Measurements from ENCODE around the gene DSCAM.

DSCAM gene

GRCh38 chr21:40227096-40227495, 619.9 kb downstream of the DSCAM start:
- TF ChIP-seq CTCF (IDR thresholded peaks at IDR 0.05; ENCODE audit: extremely low read depth, insufficient read depth, missing control alignments) = no peak
- in situ Hi-C loops (cut with MboI; ENCODE audit: low pct_unique_long_range_greater_than_20kb, low sequenced_read_pairs, unreplicated experiment) = no loop called here
- DNase-seq (ENCODE audit: low spot score) = no peak

GRCh38 chr21:40215941-40216340, 631.0 kb downstream of the DSCAM start:
- no peak for DNase-seq (ENCODE audit: low spot score)
- in situ Hi-C loops (cut with MboI; ENCODE audit: low pct_unique_long_range_greater_than_20kb, low sequenced_read_pairs, unreplicated experiment) = no loop called here
- no peak for TF ChIP-seq CTCF (IDR thresholded peaks at IDR 0.05; ENCODE audit: extremely low read depth, insufficient read depth, missing control alignments)

GRCh38 chr21:40210251-40210650, 636.7 kb downstream of the DSCAM start:
- in situ Hi-C loops (cut with MboI; ENCODE audit: low pct_unique_long_range_greater_than_20kb, low sequenced_read_pairs, unreplicated experiment) = no loop called here
- no peak for DNase-seq (ENCODE audit: low spot score)
- TF ChIP-seq CTCF (IDR thresholded peaks at IDR 0.05; ENCODE audit: extremely low read depth, insufficient read depth, missing control alignments) = no peak

GRCh38 chr21:40208948-40209345, 638.0 kb downstream of the DSCAM start:
- in situ Hi-C loops (cut with MboI; ENCODE audit: low pct_unique_long_range_greater_than_20kb, low sequenced_read_pairs, unreplicated experiment) = no loop called here
- no peak for TF ChIP-seq CTCF (IDR thresholded peaks at IDR 0.05; ENCODE audit: extremely low read depth, insufficient read depth, missing control alignments)
- DNase-seq (ENCODE audit: low spot score) = no peak

- DNase-seq (ENCODE audit: low spot score) = no peak
- TF ChIP-seq CTCF (IDR thresholded peaks at IDR 0.05; ENCODE audit: extremely low read depth, insufficient read depth, missing control alignments) = no peak
- in situ Hi-C loops (cut with MboI; ENCODE audit: low pct_unique_long_range_greater_than_20kb, low sequenced_read_pairs, unreplicated experiment) = no loop called here
Measured at GRCh38 chr21:40208206-40208947, 638.6 kb downstream of the DSCAM start.

GRCh38 chr21:40200946-40201345, 646.0 kb downstream of the DSCAM start:
- DNase-seq (ENCODE audit: low spot score) = no peak
- in situ Hi-C loops (cut with MboI; ENCODE audit: low pct_unique_long_range_greater_than_20kb, low sequenced_read_pairs, unreplicated experiment) = no loop called here
- no peak for TF ChIP-seq CTCF (IDR thresholded peaks at IDR 0.05; ENCODE audit: extremely low read depth, insufficient read depth, missing control alignments)

Measured in GM13977 (cell line).